8988T (cell line): ENCODE data around the gene ACOX3.

Experiments
- DNase-seq: peaks from one replicate; pipeline ENCODE4 v3.0.0; 2011

ACOX3 gene

DNA sequence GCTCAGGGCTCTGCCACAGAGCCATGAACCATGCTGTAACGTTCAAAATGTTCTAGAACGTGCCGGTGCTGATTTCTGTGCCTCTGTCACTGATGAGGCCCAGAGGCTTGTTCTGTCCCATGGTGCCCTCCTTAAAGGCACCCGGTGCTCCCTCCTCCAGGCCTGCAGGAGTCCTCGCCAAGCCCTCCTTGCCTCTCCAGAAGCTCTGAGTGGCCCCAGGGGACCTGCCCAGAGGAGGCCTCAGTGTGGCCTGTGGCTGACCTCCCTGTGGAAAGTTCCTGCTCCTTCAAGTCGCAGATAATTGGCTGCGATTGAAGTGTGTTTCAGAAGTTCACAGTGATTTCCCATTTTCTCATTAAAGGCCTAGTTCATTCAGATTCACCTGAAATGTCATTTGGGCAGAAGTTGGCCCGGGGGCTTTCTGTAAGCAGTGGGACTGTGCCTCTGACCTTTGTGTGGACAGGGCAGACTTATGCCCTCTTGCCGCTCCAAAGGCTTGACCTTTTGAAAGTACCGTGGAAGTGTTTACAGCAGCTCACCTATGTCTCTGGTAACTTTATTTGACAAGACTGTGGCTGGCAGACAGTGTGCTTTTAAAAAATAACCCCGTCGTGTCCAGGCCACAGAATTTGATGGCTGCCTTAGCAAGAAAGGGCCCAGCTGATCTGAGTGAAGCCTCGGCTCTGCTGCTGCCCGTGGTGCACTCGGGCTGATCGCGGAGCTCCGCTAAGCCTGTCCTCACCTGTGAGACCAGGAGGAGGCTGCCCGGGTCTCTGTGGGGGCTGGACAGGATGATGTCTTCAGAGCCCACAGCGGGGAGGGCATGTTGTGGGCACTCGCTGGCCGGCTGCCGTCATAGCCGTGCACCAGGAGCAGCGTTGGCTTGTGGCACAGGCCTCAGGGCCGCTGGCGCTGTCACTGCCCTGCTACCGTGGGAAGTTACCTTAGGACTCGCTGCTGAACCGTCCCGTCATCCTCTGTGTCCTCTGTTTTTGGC is 25.4 kb upstream of the ACOX3 start:
- no peak for DNase-seq

DNA sequence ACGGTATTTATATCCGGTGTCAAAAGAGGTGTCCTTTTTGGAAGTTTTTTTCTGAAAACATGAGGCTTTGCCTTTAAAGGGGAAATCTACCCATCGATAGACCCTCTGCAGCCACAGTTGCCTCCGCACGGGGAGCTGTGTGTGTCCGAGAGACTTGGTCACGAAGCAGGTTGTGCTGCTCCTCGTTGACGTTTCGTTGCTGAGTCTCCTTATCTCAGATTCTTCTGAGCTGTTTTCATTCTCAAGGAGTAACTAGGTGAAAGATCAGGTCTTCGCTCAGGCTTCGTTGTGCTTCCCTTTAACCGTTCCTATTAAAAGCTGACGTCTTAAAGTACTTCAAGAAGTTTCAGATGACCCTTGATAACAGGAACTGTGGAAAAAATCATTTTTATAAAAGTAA is 23.9 kb upstream of the ACOX3 start:
- DNase-seq, result no peak

DNA sequence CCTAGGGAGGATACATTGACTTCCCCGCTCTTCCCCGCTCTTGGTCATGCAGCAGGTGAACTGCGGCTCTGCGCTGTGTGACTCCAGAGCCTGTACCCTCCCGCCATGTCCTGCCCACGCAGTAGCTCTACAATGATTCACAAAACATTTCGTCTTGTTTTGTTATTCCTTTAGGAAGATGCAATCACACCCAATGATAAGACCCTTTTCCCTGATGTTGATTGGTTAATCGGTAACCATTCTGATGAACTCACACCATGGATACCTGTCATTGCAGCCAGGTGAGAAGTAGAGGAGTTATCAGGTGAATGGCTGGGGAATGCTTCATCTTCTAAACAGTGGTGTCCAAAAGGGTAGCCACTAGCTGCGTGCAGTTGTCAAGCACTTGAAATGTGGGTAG is 23.3 kb upstream of the ACOX3 start:
- DNase-seq, result no peak

DNA sequence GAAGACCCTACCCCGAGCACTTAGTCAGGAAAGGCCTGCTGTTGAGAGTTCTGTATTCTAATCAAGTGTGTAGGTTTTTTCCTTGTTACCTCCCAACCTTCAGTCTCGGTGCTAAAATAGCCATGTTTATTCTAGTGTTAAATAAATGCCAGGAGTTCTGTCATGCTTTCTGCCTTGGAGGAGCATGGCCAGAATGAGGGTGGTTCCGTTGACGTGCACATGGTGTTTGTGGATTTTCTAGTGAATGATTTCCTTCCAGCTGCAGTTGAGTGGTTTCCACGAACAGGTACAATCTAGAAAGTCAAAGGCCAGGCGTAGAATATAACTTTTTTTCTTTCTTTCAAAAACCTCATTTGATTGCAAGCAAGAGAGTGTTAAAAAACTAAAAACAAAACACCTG is 21.1 kb upstream of the ACOX3 start:
- DNase-seq, result no peak

DNA sequence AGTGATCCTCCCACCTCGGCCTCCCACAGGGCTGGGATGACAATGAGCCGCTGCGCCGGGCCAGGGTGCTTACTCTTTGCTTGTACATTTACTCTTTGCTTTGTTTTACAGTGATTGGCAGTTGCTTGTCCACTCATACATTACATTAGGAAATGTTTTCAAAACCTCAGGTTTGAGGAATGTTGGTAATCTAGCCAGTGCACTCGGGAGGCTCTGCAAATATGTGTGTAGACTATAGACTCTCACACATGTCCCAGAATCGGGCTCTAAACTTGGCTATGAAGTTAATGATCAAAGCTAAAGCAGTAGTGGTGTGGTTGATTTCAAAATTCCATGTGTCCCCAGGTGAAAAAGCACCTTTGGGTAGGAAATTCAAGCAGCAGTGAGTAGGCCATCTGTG is 20.6 kb upstream of the ACOX3 start:
- no peak for DNase-seq

DNA sequence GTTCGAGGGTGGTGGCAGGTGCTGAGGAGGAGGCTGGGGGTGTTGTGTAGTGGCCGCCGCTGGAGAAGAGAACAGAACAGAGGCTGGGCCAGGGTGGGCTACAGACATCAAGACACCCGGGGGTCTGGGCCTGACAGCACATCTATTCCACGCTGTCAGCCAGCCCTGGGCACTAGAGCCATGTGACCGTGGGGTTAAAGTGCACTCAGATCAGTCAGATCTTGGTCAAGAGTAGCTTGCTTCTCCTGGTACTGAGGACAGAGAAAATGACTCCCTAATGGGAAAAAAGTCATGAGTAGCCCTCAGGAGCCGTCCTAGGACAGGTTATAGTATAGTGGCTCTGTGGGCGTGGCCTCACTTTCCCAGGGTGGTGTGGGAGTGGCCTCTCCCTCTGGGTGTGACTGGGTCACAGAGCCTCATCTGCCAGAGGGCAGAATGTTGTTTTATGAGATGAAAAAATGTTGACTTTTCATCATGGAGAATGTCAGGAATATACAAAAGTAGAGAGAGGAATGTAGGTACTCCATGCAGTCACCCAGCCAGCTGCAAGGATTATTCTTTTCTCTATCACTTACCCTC is 19.4 kb upstream of the ACOX3 start:
- no peak for DNase-seq

DNA sequence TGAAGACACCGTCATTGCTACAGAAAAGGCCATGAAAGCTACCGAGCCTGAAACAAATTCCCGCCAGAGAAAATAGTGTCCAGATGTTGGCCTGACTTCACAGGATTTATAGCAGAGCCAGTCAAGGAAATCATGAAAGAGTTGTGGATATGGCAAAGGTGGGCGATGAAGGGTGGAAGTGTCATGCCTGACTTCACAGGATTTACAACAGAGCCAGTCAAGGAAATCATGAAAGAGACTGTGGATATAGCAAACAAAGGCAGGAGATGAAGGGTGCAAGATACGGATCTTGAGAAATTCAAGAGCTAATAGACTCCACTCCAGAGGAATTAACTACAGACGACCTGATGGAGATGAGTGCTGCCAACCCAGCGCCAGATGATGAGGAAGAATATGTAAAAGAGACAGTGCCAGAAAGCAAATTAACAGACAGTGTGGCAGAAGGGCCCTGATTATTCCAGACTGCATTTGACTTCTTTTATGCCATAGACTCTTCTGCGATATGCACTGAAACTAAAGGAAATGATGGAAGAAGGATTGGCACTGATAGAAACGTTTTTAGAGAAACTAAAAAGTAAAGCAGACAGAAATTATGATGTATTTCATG is 17.2 kb upstream of the ACOX3 start:
- no peak for DNase-seq

DNA sequence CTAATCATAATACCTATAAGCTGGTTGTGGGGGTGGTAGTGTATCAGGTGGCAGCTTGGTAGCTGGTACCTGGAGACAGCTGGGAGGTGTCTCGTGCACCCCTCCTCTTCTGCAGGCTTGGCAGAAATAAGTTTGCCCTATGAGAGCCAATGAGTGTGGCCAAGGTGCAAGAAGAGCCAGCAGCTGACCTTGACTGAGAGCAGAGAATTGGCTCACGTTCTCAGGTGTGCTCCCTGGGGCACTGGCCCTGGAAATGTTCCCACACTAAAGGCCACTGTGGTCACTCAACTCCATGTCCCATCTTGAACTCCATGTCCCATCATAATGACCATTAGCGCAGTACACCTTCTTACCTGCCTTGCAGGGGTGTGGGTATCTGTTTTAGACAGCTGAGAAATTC is 13.4 kb upstream of the ACOX3 start:
- DNase-seq, result no peak

DNA sequence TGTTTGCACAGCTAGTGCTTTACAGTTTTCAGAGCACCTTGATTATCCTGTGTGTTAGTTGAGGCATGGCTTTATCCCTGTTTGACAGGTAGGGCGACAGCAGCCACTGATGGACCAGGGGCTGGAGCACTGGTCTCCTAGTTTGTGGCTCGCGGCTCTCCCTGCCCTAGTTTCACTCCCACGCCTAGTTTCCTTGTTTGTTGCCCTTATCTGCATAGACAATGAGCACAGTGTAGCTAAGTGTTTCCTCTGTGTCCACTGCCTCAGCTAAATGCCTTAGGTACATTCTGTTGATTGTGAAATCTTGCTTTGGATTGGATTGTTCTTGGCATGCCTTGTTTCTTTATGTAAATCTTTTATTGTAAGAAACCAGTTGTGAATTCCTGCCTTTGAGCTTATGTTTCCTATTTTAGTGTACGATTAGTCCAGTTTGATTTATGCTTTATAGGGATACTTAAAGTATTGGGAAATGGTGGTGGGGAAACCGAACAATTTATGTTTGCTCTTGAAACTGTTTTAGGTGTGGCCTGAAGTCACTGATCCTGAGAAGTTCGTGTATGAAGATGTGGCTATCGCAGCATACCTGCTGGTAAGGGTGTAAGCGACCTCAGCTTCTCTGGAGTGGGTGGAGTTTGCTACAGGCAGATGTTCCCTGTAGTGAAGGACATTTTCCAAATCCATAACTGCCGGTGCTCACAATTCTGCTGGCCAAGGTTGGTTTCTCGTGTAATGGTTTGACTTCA is 11.1 kb upstream of the ACOX3 start:
- DNase-seq, result no peak

DNA sequence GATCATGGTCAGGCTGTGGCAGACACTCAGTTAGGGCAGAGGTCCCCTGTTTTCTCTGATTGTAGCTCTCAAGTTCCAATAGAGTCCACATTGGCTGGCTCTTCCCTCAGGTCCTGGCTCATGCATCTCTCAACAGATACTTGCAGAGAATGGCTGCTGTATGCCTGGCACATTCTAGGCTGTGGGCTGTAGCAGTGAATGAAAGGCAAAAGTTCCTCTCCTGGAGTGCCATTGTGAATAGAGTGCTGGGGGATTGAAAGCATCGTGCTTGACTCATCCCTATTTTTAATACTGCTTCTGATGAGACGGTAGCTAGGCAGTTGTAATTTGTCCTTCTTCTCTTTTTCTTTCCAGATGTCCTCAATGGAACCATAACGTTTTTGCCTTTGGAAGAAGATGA is 5.6 kb upstream of the ACOX3 start:
- no peak for DNase-seq

DNA sequence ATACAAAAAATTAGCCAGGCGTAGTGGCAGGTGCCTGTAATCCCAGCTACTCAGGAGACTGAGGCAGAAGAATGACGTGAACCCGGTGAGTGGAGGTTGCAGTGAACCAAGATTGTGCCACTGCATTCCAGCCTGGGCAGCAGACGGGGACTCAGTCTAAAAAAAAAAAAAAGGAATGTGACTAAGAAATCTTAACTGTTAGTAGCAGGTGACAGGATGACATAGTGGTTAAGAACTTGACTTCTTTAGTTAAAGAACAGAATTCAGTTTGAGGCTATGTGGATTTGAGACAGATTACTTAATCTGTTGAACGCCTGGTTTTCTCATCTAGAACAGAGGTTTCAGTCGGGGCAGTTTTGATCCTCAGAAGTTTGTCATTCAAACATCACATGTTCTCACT is 3.3 kb upstream of the ACOX3 start:
- no peak for DNase-seq

- DNase-seq, result no peak
Measured at GRCh38 chr4:8442596-8443358, 2.3 kb upstream of the ACOX3 start.

GRCh38 chr4:8441499-8442091 is 1.1 kb upstream of the ACOX3 start:
- DNase-seq, result no peak

GRCh38 chr4:8439914-8440491 is 520 bp downstream of the ACOX3 start:
- DNase-seq, result no peak

- DNase-seq, result no peak
Measured at GRCh38 chr4:8439168-8439567, 1.4 kb downstream of the ACOX3 start.

- DNase-seq, result no peak
Measured at GRCh38 chr4:8438743-8439142, 1.8 kb downstream of the ACOX3 start.

DNA sequence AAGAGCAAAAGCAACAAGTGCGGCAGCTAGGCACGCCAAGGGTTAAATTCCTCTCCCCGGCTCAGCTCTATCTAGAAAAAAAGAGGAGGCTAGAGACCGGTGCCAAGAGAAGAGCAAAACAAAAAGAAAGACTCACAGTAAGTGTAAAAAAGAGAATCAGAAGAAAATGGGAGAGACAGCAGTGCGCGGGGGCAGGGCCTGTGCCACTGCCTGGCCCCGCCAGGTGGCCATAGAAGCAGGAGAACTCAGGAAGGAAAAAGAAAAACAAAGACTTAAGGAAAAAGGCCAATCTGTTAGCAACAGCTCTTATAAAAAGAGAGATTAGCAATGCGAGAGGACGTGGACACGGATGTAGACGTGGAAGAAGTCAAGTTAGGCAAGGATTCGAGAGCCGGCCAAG is 3.2 kb downstream of the ACOX3 start:
- DNase-seq, result no peak

DNA sequence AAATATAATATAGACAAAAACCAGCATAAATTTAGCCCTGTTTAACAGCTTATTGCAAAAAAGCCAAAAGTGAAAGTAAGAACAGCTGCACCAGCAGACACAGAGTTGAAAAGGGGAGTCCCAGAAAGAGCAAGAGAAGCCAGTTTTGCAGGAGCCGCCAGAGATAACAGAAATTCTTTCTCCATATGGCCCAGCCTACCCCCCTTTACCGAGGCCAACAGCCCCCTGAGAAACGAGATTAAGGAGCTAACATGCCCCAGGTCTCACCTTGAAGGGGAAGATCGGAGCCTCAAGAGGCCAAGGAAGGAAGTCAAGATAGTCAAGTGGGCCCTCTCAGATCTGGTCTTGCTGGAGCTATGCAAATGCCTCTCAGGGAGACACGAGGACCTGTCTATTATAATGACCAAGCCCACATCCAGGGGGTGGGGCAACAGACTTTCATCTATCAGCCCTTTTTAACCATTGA is 4.8 kb downstream of the ACOX3 start:
- DNase-seq, result no peak

DNA sequence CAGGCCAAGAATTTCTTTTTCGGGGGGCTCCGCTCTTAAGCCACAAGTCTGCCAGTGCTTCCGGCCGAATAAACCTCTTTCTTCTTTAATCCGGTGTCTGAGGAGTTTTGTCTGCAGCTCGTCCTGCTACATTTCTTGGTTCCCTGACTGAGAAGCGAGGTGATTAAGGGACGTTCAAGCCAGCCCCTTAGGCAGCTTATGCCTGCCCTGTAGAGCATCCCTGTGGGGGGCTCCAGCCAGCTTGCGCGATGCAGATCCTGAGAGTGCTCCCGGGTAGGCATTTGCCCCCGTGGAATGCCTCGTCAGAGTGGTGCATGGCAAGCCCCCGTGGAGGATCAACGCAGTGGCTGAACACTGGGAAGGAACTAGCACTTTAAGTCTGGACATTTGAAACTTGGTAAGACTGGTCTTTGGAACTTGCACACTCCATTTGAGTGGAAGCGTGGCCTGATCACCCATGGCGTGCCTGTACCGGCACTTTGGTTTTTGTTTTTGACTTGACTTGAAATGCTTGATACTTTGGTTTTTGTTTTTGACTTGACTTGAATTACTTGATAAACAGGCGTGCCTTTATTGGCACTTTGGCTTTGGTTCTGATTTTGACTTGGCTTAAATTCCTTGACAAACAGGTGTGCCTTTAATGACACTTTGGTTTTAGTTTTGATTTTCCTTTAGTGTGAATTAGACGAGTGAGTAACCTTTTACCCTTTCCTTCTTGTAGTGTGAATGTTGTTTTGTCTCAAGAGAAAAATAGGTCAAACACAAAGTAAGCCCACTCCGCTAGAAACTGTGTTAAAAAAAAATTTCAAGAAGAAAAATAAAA is 6.1 kb downstream of the ACOX3 start:
- DNase-seq, result no peak

DNA sequence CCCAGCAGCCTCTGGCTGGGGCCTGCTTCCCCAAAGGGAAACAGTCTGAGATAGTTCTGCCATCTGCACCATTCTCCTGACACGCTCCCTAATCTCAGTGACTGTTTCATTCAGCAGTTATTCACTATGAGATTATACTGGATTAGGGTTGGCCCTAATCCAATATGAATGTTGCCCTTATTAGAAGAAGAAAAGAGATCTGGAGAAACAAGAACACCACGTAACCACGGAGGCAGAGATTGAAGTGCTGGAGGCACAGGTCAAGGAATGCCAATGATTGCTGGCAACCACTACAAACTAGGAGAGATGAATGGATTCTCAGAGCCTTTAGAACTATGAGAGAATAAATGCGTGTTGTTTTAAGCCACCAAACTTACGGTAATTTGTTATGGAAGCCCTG is 7.4 kb downstream of the ACOX3 start:
- no peak for DNase-seq

- DNase-seq, result no peak
Measured at GRCh38 chr4:8431553-8431952, 9.0 kb downstream of the ACOX3 start.
